ENCODE data around the gene H3-3A. TPM values are rescaled to one million over a fixed set of nuclear protein-coding genes. Genes with fewer than 3 reads are reported as not detected.
A peak's percentile ranks its signal among the peaks of the same experiment; 100 is the strongest.

The H3-3A gene
- total and polyA plus RNA-seq, 2 donors (not counting 1 experiment from before 2014, with no cell fraction given) = 86.2 to 312 TPM

- TF ChIP-seq CTCF (conservative IDR thresholded peaks at IDR 0.05 in 1 of 2, IDR thresholded peaks at IDR 0.05 in 1 of 2; ENCODE audit: low read depth in 1 of 2, low read length in 2 of 2) = no peak
- TF ChIP-seq EZH2 (IDR thresholded peaks at IDR 0.05; ENCODE audit: low read length, missing control alignments) = no peak
- Histone ChIP-seq H3K27me3 (ENCODE audit: control insufficient read depth, insufficient read depth, low read length) (no peaks in the 10 kb centered on the region), H3K36me3 (ENCODE audit: control insufficient read depth, insufficient read depth, low read length) (no peaks in the 10 kb centered on the region), H4K20me1 (ENCODE audit: control insufficient read depth, extremely low read depth, insufficient read depth, low read length) (no peaks in the 10 kb centered on the region), H3K9me3 (ENCODE audit: control insufficient read depth, insufficient read depth, low read depth, low read length) (no peaks in the 10 kb centered on the region), H3K4me2 (ENCODE audit: extremely low read depth, insufficient read depth, low read length) (no peak overlapping the region), H2AFZ (ENCODE audit: low read length) (no peak overlapping the region), H3K4me3 (replicated peaks in 1 of 4; ENCODE audit: control extremely low read depth in 1 of 4, insufficient read depth in 1 of 4, low read depth in 3 of 4, low read length in 4 of 4) (no peak overlapping the region), H3K9ac (ENCODE audit: insufficient read depth, low read length) (no peak overlapping the region), H3K27ac (ENCODE audit: insufficient read depth, low read length) (no peak overlapping the region), H3K4me1 (ENCODE audit: control insufficient read depth, extremely low read depth, insufficient read depth, low read length) (peaks cover 7% of the 10 kb centered on the region), H3K79me2 (ENCODE audit: control insufficient read depth, insufficient read depth, low read length) (no peaks in the 10 kb centered on the region)
- DNase-seq (ENCODE audit: low read depth in 2 of 2) = no peak
Observed at GRCh38 chr1:226107471-226108460, 45.2 kb downstream of the H3-3A start.

DNA sequence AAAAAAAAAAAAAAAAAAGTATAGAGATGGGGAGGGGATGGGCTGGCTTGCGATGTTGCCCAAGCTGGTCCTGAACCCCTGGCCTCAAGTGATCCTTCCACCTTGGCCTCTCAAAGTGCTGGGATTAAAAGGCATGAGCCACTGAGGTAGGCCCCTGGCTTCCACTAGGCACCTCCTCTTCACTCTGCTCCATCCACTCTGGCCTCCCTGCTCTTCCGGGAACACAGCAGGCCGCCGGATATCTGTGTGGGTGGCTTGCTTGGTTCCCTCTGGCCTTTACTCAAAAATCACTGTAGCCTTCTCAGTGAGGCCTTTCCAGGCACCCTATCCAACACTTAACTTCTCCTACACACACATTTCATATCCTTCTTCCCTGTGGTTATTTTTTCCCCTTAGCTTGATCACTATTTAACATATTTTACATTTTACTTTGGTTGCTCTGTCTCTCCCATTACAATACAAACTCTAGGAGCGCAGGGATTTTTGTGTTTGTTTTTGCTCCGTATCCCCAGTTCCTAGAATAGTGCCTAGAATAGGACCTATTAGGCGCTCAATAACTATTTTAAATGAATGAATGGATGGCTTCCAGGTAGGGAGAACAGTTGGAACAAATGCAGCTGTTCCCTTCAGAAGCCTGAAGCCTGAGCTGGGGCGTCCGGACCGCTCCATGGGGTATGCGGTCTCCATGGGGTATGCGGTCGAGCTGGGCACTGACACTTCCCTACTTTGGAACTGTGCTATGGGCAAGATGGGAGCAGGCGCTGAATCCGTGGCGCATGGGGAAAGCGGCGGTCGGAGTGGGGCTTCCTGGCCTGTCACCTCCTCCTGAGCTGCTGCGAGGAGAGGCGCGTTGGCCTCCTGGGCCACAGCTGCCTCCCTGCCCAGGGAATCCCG is 46.7 kb downstream of the H3-3A start:
- TF ChIP-seq CTCF (conservative IDR thresholded peaks at IDR 0.05 in 1 of 2, IDR thresholded peaks at IDR 0.05 in 1 of 2; ENCODE audit: low read depth in 1 of 2, low read length in 2 of 2) (no peak), EZH2 (IDR thresholded peaks at IDR 0.05; ENCODE audit: low read length, missing control alignments) (no peak)
- H3K27me3 ChIP-seq (ENCODE audit: control insufficient read depth, insufficient read depth, low read length) = no peaks in the 10 kb centered on the region
- H4K20me1 ChIP-seq (ENCODE audit: control insufficient read depth, extremely low read depth, insufficient read depth, low read length) = no peaks in the 10 kb centered on the region
- peak overlapping the region; percentile 93 for H2AFZ ChIP-seq (ENCODE audit: low read length)
- peak overlapping the region; percentile 85 for H3K27ac ChIP-seq (ENCODE audit: insufficient read depth, low read length)
- no peaks in the 10 kb centered on the region for H3K79me2 ChIP-seq (ENCODE audit: control insufficient read depth, insufficient read depth, low read length)
- DNase-seq (ENCODE audit: low read depth in 2 of 2) = peak; percentile 19 to 70
- no peaks in the 10 kb centered on the region for H3K9me3 ChIP-seq (ENCODE audit: control insufficient read depth, insufficient read depth, low read depth, low read length)
- H3K9ac ChIP-seq (ENCODE audit: insufficient read depth, low read length) = peak overlapping the region; percentile 52
- H3K4me1 ChIP-seq (ENCODE audit: control insufficient read depth, extremely low read depth, insufficient read depth, low read length) = peaks cover 7% of the 10 kb centered on the region
- H3K4me3 ChIP-seq (replicated peaks in 1 of 4; ENCODE audit: control extremely low read depth in 1 of 4, insufficient read depth in 1 of 4, low read depth in 3 of 4, low read length in 4 of 4) = peak overlapping the region; percentile 54 to 62 (median 60)
- no peaks in the 10 kb centered on the region for H3K36me3 ChIP-seq (ENCODE audit: control insufficient read depth, insufficient read depth, low read length)
- peak overlapping the region; percentile 84 for H3K4me2 ChIP-seq (ENCODE audit: extremely low read depth, insufficient read depth, low read length)

DNA sequence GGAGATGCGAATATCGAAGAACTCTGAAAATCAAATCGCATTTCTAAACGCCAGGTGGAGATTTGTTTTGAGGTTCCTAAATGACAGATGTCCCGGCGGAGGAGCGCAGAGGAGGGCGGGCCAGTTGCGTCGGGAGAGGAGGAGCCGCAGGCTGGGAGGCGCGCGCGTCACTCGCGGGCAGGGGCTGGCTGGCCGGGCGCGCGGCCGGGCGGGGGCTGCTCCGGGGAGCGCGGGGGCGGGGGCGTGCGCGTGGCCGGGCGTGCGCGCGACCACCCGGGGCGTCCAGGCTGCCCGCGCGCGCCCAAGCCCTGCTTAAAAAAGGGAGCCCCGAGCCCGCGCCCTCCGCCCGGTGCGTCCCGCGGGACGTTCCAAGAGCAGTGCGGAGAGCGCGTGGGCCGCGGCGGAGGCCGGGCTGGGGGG is 47.3 kb downstream of the H3-3A start:
- Histone ChIP-seq H3K4me2 (ENCODE audit: extremely low read depth, insufficient read depth, low read length) (peak overlapping the region; percentile 90), H3K27me3 (ENCODE audit: control insufficient read depth, insufficient read depth, low read length) (no peaks in the 10 kb centered on the region), H2AFZ (ENCODE audit: low read length) (peak overlapping the region; percentile 93), H3K36me3 (ENCODE audit: control insufficient read depth, insufficient read depth, low read length) (no peaks in the 10 kb centered on the region), H3K27ac (ENCODE audit: insufficient read depth, low read length) (peak overlapping the region; percentile 85), H4K20me1 (ENCODE audit: control insufficient read depth, extremely low read depth, insufficient read depth, low read length) (no peaks in the 10 kb centered on the region), H3K4me3 (replicated peaks in 1 of 4; ENCODE audit: control extremely low read depth in 1 of 4, insufficient read depth in 1 of 4, low read depth in 3 of 4, low read length in 4 of 4) (peak overlapping the region; percentile 54 to 62 (median 60)), H3K9me3 (ENCODE audit: control insufficient read depth, insufficient read depth, low read depth, low read length) (no peaks in the 10 kb centered on the region), H3K4me1 (ENCODE audit: control insufficient read depth, extremely low read depth, insufficient read depth, low read length) (peaks cover 7% of the 10 kb centered on the region), H3K9ac (ENCODE audit: insufficient read depth, low read length) (peak overlapping the region; percentile 62), H3K79me2 (ENCODE audit: control insufficient read depth, insufficient read depth, low read length) (no peaks in the 10 kb centered on the region)
- DNase-seq (ENCODE audit: low read depth in 2 of 2) = peak; percentile 69 to 80
- TF ChIP-seq EZH2 (IDR thresholded peaks at IDR 0.05; ENCODE audit: low read length, missing control alignments) = no peak
